ENCODE data around the gene SPRR2D.

The SPRR2D gene

DNA sequence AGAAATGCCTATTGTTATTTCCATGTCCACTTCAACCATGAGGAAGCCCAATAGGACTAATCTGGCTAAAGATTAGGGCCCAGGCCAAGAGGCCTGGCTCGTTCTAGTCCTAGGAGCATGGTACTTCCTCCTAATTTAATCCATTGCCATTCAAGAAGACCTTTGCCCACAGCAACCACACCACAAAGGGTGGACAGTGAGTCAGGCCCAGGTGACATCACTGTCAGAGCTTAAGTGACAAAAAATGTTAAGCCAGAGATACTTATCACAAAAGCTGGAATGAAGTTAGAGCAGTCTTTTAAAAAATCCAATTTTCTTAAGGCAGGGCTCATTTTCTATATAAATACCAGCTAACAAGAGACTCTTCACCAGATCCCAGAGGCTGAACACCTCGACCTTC is 39.5 kb downstream of the SPRR2D start, which contains the start of gene SPRR3:
Gene SPRR3 (plus strand): TSS at position 368 of the 400 bp plus-strand sequence. CDS start 1,272 bp downstream, outside the sequence.
- no peak for DNase-seq

- DNase-seq, result no peak
These were observed 40.6 kb downstream of the SPRR2D start for GRCh38 chr1:153000294-153000693.

DNA sequence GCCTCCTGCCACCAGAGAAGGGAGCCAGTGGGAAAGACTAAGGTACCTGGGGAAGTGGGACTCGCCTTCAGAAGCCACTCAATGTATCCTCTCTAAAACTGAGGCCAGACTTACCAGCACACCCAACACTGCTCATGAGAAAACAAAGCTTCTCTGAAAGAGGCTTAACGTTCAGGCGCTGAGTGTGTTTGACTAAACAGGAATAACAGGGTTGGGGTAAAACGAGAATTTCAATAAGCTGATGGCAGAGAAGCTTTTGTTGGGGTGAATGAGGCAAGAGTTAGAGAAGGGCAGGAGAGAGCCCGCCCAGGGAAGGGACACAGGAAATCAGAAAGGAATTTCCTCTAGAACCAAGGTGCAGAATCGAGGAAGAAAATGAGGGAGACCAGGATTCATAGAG is 41.1 kb downstream of the SPRR2D start:
- DNase-seq, result no peak

- DNase-seq, result no peak
These were observed 42.4 kb downstream of the SPRR2D start for GRCh38 chr1:152998476-152998875.

DNA sequence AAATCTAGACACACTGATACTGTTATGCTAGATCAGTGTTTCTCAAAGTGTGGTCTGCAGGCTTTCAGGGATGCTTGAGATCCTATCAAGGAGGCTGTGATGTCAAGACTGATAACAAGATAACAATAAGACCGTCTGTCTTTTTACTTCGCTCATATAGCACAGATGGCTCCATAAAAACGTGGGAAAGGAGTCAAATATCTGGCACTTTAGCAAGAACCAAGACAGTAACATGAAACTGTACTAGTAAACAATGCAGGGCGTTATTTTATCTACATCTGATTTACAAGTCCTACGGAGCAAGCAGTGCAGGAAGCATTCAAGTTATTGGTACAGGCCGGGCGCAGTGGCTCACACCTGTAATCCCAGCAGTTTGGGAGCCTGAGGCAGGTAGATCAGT is 43.0 kb downstream of the SPRR2D start:
- no peak for DNase-seq

- no peak for DNase-seq
These were observed 44.1 kb downstream of the SPRR2D start for GRCh38 chr1:152996633-152997400.

DNA sequence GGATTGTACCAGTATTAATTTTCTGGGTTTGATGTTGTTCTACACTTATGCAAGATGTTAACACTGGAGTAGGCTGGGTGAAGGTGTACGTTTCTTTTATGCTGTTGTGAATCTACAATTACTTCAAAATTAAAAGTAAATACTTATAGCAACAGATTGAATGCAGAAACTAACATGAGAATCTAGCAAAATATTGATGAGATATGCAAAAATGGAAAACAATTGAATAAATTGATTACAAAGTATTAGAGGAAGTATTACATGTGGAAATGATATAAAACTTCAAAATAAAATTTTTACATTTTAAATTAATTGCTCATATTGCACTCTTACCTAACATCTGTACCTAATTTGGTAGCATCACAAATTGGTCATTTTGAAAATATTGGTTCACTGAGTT is 45.1 kb downstream of the SPRR2D start:
- no peak for DNase-seq

DNA sequence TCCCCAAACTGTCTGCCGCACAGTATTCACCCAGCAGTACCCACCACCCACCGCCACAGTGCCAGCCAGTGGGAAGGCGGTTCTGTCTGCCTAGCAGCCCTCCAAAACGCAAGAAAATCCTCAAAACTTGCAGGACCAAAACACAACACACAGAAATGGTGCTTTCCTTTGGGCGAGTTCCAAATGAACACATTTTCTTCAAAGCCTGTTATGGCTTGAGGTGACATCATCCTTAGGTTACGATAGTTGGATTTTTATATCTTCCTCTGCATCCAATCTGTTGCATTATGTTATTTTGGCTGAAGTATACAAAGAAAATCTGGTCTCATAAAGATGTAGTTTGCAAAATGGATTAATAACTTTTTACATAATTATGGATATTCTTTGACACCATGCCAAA is 47.7 kb downstream of the SPRR2D start:
- DNase-seq, result no peak

Measured in activated T-cell treated with anti-CD3 and anti-CD28 coated beads for 4 hours (primary cell).